ENCODE results near the gene VARS2.
"Not testable (repeated sequence)": the region's sequence is repeated elsewhere in the genome, so short reads cannot be mapped to it uniquely, and the experiment has no call there.

VARS2 gene

DNA sequence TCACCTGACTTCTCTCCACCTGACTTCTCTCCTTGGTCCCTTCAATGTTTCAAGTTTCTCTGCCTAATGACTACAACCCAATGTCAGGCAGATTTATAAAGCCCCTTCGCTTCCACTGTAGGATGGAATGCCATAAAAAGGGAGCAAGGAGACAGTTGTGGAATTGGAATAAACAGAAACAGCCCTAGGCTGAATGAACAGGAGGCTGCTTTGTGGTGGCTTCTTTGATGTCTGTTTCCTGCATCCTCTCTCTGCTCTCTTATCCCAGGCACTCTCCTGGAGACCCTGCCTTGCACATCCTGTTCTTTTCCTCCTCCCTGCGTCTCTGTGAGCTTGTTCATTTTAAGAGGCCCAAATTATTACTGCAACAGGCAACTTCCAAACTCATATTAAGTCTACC, 43.7 kb downstream of the VARS2 start:
- no peak for DNase-seq (ENCODE audit: insufficient read length, low spot score)
- no peak for FAIRE-seq

- FAIRE-seq: no peak
- no peak for DNase-seq (ENCODE audit: insufficient read length, low spot score)
Measured at GRCh38 chr6:30960907-30961673, 47.1 kb downstream of the VARS2 start.

DNA sequence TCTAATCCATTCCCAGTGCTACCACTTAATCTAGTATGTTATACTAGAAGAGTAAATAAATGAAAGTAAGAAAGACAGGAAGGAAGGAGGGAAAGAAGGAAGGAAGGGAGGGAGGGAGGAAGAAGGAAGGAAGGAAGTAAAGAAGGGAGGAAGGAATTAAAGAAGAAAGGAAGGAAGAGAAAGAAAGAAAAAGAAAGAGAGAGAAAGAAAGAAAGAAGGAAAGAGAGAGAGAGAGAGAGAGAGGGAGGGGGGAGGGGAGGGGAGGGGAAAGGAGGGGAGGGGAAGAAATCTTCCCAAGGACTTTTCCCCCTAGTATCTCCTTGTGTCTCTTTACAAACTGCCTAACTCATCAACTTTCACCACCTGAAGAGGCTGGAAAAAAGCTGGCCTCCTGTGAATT, 48.7 kb downstream of the VARS2 start:
- no peak for FAIRE-seq
- no peak for DNase-seq (ENCODE audit: insufficient read length, low spot score)

DNA sequence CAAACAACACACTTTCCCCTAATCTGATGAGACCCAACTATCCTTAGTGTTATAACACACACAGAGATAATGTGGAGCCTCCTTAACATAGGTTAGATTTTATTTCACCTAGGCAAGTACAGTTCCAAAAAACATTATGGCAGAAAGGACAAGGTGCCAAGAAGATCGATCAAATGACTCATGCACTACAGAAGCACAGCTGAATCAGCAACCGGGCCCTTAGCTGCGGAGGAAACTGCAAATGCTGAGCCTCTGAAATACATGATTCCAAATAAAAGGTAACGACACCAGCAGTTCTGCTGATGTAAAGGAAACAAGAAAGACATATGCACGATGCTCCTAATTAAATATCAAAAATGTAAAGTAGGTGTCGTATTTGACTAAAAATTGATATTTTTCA, 49.6 kb downstream of the VARS2 start:
- DNase-seq (ENCODE audit: insufficient read length, low spot score) (no peak), FAIRE-seq (no peak)

DNA sequence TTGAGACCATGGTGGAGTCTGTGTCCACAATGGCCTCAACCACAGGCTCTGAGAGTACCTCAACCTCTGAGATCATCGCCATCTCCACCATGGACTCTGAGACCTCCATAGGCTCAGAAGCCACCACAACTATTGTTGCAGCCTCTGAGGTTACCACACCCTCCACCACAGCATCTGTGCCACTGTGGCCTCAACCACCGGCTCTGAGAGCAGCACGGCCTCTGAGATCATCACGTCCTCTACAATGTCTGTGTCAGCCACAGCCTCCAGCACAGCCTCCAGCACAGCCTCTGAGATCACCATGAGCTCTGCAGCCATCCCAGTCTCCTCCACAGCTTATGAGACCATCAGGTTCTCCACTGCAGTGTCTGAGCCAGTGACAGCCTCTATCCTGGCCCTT, 50.0 kb downstream of the VARS2 start:
- DNase-seq (ENCODE audit: insufficient read length, low spot score) (no peak), FAIRE-seq (no peak)

- DNase-seq (ENCODE audit: insufficient read length, low spot score) (no peak), FAIRE-seq (no peak)
Measured at GRCh38 chr6:30965140-30965601, 51.1 kb downstream of the VARS2 start.

DNA sequence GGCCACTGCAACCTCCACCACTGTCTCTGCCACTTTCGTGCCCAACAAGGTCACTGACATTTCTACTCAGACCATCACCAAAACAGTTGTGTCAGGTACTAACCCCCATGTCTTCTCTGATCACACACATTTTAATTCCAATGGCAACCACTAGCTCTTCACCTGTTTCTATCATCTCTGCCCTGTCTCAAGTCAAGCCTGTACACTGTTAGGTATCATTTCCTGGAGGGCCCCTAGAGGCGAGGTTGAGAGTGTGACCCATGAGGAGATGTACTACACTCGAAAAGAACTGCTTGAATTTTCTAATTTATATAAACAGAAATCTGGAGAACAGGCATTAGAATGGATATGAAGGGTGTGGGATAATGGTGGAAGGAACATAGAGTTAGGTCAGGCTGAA, 52.1 kb downstream of the VARS2 start:
- DNase-seq (ENCODE audit: insufficient read length, low spot score): no peak
- FAIRE-seq: no peak

- not testable (repeated sequence) for DNase-seq (ENCODE audit: insufficient read length, low spot score); FAIRE-seq
Measured at GRCh38 chr6:30969171-30969570, 55.1 kb downstream of the VARS2 start.

GRCh38 chr6:30970946-30971345, 56.9 kb downstream of the VARS2 start:
- DNase-seq (ENCODE audit: insufficient read length, low spot score) (no peak), FAIRE-seq (no peak)

GRCh38 chr6:30972816-30973215, 58.8 kb downstream of the VARS2 start:
- FAIRE-seq (no peak), DNase-seq (ENCODE audit: insufficient read length, low spot score) (no peak)

GRCh38 chr6:30974490-30975252, 60.6 kb downstream of the VARS2 start:
- DNase-seq (ENCODE audit: insufficient read length, low spot score) (no peak), FAIRE-seq (no peak)

Data from GM19239 (cell line).